ENCODE data around the gene NRTN.
A peak's percentile ranks its signal among the peaks of the same experiment; 100 is the strongest.

NRTN gene

GRCh38 chr19:5789886-5790558 lies 14.8 kb upstream of the NRTN start:
- no peak for DNase-seq (ENCODE audit: low read depth, low spot score)

DNA sequence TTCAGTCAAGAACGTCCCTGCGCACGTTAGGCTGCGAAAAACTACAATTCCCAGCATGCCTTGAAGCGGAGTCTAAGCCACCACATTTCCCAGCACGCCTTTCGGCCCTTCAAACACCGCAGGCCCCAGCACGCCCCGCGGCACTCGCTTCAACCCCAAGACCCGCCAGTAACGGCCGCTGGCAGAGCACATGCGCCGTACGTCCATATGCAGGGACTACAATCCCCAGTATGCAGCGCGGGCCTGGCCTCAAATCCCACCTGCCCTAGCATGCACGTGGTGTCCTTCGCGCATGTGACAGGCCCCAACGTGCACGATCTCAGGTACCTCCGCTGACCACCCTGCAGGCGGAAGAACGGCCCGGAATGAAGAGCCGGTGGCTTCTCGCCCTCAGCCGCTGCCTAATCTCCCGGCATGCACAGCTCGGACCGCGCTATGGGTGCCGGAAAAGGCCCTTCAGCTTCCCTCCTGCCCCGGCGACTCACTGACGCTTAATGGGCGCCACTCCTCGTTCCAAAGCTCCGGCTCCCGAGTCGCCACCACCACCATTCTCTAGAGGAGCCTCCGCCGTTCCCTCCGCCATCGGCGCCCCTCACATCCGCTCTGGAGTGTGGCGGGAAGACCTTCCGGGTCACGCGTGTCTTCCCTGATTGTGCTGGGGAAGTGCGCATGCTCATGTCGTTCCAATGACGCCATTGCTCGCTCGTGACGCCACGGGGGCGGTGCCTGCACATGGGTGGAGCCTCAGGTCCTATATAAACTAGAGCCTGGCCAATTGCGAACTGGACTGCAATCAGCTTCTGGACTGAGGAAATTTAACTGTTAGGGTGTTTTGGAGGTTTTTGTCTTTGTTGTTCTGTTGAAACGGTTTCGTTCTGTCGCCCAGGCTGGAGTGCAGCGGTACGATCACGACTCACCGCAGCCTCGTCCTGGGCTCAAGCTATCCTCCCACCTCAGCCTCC lies 14.0 kb upstream of the NRTN start, which contains the start of gene DUS3L:
DUS3L (minus strand) TSS at position 605 of the 962 bp plus-strand sequence; CDS start at position 583, 22 bp downstream.
- peak; percentile 88 for DNase-seq (ENCODE audit: low read depth, low spot score)

GRCh38 chr19:5792224-5792623 lies 12.6 kb upstream of the NRTN start:
- DNase-seq (ENCODE audit: low read depth, low spot score), result no peak

DNA sequence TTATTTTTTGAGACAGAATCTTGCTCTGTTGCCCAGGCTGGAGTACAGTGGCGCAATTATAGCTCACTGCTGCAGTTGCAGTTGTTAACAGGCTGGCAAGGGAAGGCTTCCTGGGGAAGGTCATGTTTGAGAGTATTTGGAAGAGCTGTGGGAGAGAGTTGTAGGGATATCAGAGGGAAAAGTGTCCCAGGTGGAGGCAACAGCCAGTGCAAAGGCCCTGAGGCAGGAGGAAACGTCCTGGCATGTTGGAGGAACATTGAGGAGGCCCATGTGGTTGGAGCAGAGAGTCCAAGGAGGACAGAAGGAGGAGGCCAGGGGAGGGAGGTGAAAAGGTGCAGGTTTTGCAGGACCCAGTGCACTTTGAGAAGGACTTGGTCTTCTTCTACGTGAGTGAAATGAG lies 11.7 kb upstream of the NRTN start:
- DNase-seq (ENCODE audit: low read depth, low spot score), result no peak

DNA sequence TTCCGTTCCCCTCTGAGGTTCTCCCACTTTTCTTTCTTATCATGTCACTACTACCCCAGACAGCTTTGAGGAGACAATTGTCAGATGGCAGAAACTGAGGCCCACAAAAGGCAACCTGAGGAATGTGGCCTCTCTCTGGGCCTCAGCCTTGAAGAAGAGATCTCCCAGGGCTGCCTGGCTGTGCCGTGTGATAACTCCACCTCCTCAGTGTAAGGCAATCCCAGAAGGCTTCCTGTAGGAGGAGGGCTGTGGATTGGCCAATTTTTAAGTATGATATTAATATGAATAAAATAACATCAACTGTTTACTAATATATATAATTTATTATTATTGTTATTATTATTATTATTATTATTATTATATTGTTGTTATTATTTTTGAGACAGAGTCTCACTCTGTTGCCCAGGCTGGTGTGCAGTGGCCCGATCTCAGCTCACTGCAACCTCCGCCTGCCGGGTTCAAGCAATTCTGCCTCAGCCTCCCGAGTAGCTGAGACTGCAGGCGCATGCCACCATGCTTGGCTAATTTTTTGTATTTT lies 9.4 kb upstream of the NRTN start:
- no peak for DNase-seq (ENCODE audit: low read depth, low spot score)

DNA sequence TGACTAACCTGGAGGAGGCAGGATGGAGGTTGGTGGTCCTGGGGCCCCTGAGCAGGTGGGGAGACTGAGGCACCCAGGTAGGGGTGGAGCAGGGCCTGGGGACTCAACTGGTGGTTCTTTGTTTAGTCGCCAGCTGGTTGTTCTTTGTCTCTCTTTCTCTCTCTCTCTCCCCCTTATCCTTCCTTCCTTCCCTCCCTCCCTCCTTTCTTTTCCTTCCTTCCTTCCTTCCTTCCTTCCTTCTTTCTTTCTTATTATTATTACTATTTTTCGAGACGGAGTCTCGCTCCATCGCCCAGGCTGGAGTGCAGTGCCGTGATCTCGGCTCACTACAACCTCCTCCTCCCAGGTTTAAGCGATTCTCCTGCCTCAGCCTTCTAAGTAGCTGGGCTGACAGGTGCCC lies 6.6 kb upstream of the NRTN start:
- no peak for DNase-seq (ENCODE audit: low read depth, low spot score)

DNA sequence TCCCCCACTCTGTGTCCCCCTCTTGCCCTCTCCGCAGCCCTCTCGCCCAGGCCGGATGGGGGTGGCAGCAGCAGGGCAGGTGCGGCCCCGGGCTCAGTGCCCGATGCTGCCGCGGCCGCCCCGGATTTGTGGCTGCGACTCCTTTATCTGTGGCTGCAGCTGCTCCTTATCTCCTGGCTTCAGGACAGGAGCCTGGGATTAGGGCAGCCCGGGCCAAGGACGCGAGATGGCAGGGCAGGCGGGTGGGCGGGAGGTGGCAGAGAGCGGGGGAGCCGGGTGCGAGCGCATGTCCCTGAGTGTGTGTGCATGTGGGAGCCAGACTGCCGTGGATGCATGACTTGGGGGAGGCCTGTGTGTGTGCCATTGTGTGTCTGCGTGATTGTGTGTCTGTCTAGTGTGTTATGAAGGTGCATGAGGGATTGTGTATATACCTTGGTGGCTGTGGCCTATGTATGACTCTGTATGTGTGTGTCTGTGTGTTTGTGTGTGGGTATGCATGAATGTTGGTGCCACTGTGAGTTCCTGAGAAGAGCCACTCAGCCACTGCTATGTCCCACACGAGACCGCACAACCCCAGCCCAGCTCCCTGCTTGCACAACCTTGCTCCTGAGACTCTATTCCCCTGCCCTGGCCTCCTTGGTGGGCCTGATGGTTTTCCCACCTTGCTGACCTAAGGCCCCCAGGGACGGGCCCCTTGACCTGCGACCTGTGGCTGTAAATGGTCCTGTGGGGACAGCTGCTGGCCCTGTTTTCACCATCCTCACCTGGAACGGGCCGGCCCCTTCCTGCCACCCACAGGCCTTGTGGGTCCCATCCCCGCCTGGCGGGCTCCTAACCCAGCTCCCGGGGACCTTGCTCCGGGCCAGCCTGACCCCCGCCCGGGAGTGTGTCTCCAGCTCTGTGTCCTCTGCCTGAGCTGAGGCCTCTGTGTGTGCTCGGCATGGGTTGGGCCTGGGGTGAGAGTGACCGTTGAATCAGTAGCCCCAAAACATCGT lies 5.3 kb upstream of the NRTN start:
- no peak for DNase-seq (ENCODE audit: low read depth, low spot score)

- DNase-seq (ENCODE audit: low read depth, low spot score), result no peak
Observed at GRCh38 chr19:5800361-5801270, 4.3 kb upstream of the NRTN start.

DNA sequence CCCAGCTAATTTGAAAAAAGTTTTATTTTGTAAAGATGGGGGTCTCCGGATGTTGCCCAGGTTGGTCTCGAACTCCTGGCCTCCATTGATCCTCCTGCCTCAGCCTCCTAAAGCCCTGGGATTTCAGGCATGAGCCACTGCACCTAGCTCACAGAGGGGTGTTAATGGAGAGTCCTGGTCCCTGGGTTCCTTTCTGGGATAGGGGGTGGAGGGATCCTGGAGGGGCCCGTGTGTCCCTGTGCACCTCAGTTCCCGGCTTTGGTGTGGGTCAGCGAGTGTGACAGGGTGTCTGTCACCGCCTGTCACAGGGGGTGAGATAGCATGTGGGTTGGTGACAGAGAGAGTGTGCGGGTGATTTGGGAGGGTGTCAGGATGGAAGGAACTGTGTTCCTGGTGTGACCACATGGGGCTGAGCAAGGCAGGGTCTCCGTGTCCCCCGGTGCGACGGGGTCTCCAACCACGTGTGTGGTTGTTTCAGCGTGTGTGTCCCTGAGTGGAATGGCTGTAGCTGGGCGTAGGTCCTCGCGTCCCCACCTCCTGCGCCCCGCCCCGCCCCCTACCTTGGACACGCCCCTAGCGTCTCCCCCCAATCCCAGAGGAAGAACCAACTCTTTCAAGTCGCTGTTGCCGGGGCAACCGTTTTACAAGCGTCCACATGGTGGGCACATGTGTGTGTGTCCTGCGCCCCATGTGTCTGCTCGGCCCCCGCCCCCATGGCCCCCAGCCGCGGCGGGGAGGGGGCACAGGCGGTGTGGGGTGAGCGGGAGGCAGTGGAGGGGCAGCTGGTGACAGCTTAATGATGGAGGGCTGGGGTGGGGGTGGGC lies 2.9 kb upstream of the NRTN start:
- DNase-seq (ENCODE audit: low read depth, low spot score), result no peak

GRCh38 chr19:5803441-5803751 lies 1.5 kb upstream of the NRTN start:
- no peak for DNase-seq (ENCODE audit: low read depth, low spot score)

- peak; percentile 90 for DNase-seq (ENCODE audit: low read depth, low spot score)
Observed at GRCh38 chr19:5803752-5804515, 933 bp upstream of the NRTN start.

DNA sequence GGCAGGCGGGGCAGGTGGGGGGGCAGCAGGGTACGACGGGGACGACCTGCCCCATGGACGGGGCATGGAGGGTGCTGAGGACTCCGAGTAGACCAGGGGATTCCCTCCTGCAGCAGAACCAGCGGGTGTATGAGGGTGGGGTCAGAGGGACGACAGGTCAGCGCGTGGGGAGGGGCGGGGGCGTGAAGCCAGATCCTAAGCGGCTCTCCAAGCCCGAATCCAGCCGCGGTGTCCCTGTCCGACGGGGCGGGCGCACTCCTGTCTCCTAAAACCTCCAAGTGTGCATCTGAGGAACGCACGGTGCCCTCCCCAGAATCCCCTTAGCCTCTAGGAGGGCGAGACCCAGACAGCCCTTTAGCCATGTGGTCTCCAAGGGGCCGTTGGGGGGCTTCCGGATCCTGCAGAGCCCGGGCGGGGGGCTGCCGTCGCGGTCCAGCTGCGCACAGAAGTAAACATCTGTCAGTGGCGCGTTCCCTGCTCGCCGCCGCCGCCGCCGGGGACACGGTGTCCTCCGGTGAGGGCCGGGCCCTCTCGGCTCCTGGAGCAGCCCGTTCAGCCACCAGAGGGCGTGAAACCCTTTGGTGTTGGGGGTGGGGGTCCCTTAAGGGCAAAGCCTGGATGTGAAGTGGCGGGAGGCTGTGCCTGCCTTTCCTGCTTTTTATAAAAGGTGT lies 730 bp downstream of the NRTN start:
- DNase-seq (ENCODE audit: low read depth, low spot score), result no peak

DNA sequence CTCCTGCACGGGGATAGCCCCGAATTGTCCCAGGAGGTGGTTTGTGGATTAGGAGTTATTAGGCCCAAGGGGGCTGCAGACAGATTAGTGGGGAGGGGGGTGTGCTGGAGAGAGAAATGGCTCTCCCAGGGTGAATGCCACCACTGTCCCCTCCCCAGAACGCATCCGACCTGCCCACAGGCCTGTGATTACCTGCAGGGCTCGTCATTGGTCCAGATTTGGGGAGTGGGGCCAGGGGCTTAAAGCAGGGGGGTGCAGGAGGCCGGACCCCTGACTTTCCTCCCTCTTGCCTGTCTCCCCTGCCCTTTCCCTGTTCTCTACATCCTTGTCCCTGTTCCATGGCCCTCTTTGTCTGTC lies 1.2 kb downstream of the NRTN start:
- DNase-seq (ENCODE audit: low read depth, low spot score), result no peak

GRCh38 chr19:5806905-5807304 lies 2.0 kb downstream of the NRTN start:
- no peak for DNase-seq (ENCODE audit: low read depth, low spot score)

DNA sequence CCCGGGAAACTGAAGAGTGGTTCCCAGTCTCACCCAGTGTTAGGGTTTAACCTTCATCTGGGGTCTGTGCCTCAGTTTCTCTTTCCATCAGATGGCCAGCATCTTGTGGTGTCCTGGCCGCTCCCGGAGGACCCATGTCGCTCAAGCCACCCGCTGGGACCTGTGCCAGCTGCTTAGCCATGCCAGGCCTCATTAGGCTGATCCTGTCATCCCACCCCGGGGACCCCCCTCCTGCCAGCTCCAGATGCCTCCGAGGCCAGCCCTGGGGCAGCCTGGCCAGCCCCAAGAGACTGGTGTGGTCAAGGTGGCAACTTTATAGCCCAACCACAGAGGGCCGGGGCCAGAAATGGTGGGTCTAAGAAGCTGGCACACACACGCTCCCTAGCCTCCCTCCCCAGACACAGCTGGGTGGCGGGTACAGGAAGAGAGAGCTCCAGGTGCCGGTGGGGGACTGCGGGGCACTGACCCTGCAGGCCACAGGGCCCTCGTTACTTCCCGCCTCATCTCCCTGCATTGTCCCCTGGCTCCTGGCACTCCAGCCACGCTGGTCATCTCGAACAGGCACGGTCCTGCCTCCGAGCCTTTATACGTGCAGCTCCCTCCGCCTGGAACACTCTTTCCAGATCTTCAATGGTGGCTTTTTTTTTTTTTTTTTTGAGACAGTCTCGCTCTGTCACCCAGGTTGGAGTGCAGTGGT lies 3.4 kb downstream of the NRTN start:
- no peak for DNase-seq (ENCODE audit: low read depth, low spot score)

GRCh38 chr19:5809053-5809452 lies 4.2 kb downstream of the NRTN start:
- DNase-seq (ENCODE audit: low read depth, low spot score), result no peak

- no peak for DNase-seq (ENCODE audit: low read depth, low spot score)
Observed at GRCh38 chr19:5809469-5809868, 4.6 kb downstream of the NRTN start.

- no peak for DNase-seq (ENCODE audit: low read depth, low spot score)
Observed at GRCh38 chr19:5811117-5811516, 6.2 kb downstream of the NRTN start.

Data from activated naive CD8-positive, alpha-beta T cell treated with anti-CD3 and anti-CD28 coated beads, Interleukin-2, amount 50 U/mL, for 16 hours (primary cell).